GM18909 (cell line): ENCODE data around the gene ANP32E.
"Not testable (repeated sequence)": the region's sequence is repeated elsewhere in the genome, so short reads cannot be mapped to it uniquely, and the experiment has no call there.

Experiments
- ATAC-seq: cut with Tn5 transposase; IDR thresholded peaks from one replicate; pipeline ENCODE4 v1.9.1; 2021; ENCODE audit warnings: mild to moderate bottlenecking; ENCODE audit not compliant: unreplicated experiment, poor library complexity

Gene ANP32E

DNA sequence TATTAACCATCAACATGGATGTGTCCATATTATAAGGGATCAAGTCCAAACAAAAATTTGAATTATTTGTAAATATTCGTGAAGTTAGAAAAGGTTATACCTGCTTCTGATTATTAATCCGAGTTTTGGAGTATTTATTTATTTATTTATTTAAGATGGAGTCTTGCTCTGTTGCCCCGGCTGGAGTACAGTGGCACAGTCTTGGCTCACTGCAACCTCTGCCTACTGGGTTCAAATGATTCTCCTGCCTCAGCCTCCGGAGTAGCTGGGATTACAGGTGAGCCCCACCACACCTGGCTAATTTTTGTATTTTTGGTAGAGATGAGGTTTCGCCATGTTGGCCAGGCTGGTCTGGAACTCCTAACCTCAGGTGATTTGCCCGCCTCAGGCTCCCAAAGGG is 20.1 kb downstream of the ANP32E start:
- not testable (repeated sequence) for ATAC-seq

- ATAC-seq: peak; percentile 5
Measured at GRCh38 chr1:150214099-150214756, 21.7 kb downstream of the ANP32E start.

DNA sequence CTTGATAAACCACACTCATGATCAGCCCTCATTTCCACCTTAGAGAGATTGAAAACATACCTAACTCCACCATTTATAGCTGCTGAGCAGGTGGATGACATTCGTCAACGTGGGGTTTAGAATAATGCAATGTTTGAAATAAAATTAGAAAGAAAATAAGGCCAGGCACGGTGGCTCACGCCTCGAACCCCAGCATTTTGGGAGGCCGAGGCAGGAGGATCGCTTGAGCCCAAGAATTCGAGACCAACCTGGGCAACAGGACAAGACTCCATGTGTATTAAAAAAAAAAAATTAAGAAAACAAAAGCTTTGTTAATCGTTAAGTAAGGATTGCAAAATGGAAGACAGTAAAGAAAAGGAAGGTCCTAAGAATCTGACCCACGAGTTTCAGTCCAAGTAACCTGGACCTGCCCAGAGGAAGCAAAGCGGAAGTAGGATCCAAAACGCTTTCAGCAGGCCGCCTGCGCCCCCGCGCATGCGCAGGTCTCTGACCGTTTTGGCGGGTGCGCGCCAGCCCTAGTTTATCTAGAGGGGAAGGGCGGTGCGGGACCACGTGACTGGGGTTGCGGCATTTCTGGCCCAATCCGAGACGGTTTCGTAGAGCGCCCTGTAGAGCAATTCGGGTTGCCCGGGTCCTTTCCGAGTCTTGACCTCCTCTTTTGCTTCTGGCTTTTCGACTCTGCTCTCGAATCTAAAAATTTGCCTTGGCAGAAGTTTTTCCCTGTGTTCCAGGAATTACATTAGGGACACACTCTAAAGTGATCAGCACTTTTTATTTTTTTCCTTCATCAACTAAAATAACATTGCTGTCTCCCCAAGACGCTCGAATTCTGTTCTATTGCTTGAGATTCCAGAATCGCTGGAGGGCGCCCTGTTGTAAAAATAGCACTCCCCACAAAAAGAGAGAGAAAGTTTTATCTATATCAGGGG is 22.5 kb downstream of the ANP32E start:
- ATAC-seq: peak; percentile 96

DNA sequence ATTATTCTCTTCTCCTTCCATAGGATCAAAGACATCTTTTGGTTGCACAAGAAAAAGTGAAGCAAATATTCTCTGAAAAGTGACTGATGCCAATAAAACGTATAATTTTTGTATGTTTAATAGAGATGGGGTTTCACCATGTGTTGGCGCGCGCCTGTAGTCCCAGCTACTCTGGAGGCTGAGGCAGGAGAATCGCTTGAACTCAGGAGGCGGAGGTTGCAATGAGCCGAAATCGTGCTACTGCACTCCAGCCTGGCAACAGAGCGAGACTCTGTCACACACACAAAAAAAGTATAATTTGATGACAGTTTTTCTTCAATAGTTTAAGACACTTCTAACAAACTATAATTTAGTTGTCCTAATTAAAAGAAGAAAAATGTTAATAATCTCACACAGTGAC is 23.8 kb downstream of the ANP32E start:
- no peak for ATAC-seq

DNA sequence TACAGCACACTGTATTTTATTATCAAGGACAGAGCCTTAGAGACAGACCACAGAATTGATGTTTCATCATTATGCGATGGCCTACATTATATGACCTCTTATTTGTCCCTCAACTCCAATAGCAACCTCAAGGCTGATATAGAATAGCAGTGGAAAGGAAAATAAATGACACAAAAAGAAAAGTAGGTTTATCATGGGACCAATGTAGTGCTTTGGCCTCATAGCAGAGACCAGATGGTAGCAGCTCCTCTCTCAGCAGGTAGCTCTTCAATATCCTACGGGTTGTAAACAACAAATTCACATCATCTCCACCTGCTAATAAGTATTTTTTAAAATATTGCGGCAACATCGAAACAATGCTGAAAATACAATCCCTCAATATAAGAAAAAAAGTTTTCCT is 25.2 kb downstream of the ANP32E start:
- no peak for ATAC-seq

GRCh38 chr1:150210091-150210490 is 25.8 kb downstream of the ANP32E start:
- ATAC-seq: no peak

DNA sequence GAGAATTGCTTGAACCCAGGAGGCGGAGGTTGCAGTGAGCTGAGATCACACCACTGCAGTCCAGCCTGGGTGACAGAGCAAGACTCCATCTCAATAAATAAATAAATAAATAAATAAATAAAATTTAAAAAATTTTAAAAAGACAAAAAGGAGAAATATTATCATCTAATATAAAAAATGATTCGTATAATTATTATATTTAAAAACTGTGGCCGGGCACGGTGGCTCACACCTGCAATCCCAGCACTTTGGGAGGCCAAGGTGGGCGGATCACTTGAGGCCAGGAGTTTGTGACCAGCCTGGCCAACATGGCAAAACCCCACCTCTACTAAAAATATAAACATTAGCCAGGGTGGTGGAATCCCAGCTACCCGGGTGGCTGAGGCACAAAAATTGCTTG is 27.5 kb downstream of the ANP32E start:
- ATAC-seq: not testable (repeated sequence)

- no peak for ATAC-seq
Measured at GRCh38 chr1:150207281-150207971, 28.5 kb downstream of the ANP32E start.

- no peak for ATAC-seq
Measured at GRCh38 chr1:150196417-150196816, 39.5 kb downstream of the ANP32E start.

DNA sequence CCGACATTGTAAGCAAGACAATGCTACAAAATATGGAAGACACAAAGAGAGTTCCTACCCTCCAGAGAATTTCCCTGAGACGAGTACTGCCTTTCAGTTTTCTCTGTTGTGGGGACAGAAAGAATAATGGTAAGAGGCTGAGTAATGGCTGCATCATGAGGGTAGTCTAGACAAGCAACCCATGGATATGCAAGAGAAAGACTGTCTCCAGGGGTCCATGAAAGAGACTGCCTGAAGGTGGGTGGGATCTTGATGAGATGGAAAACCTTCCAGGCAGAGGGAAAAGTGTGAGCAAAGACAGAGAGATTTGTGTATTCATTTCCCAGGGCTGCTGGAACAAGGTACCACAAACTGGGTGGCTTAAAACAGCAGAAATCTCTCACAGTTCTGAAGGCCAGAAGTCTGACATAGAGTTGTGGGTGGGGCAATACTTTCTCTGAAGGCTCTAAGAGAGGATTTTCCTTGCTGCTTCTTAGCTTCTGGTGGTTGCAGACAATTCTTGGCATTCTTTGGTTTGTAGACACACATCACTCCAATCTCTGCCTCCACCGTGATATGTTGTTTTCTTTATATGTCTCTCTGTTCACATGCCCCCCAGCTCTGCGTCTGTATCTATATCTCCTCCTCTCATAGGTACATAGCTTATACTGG is 41.4 kb downstream of the ANP32E start:
- no peak for ATAC-seq

DNA sequence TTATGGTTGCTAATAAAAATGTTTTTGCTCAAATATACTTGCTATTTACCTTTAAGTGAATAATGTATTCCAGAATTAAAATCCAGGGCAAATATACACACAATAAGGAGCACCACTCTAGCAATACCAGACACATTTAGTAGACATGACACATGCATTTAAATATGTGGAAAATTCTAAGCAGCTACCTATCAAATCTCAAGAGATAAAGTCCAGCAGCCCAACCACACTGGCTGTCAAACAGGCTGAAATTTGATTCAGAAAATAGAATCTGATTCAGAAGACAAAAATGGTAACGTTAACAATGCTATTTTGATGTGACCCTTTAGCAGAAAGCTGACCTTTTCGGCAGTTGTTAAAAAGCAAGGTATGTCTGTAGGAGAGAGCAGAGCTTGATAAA is 43.9 kb downstream of the ANP32E start:
- ATAC-seq: no peak

DNA sequence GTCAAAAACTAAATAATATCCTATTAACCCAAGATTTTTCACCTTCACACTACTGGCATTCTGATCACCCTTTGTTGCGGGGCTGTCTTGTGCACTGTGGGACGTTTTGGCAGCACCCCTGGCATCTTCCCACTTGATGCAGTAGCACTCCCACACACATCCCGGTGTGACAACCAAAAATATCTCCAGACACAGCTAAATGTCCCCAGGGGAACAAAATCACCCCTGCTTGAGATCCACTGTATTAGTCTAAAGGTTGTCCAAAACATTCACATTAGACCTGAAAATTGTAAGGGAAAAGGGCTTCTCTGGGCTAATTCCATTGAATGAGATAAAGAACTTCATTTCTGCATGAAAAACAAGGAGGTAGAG is 48.4 kb downstream of the ANP32E start:
- ATAC-seq: no peak

DNA sequence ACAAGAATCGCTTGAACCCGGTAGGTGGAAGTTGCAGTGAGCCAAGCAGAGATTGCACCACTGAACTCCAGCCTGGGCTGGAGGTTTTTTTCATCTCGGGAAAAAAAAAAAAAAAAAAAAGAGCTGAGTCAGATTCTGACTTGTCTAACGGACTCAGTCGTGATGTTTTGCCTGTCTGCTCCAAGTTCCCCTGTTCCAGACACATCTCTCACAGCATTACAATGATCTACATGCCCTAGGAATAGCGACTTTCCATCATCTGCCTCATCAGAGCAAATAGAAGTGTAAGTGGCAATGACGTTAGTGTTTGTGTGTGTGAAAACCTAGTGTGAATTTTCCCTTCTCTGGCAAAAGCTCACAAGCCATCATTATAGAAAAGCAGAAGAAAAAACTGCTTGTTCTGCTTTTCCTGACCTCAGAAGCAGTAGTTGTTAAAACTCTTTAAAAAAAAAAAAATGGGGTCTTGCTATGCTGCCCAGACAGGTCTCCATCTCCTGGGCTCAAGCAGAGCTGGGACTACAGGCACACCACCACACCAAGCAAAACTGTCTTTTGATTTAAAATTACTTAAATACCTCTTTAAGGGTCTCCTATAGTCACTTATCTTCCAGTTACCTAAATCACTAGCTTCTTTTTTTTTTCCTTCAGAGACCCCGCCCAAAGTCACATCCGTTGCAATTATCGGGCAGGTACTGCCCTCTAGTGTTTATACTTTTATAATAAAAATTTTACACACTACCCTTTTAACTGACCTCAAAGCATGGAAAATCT is 48.9 kb downstream of the ANP32E start:
- ATAC-seq: no peak

- ATAC-seq: not testable (repeated sequence)
Measured at GRCh38 chr1:150186438-150186788, 49.5 kb downstream of the ANP32E start.

DNA sequence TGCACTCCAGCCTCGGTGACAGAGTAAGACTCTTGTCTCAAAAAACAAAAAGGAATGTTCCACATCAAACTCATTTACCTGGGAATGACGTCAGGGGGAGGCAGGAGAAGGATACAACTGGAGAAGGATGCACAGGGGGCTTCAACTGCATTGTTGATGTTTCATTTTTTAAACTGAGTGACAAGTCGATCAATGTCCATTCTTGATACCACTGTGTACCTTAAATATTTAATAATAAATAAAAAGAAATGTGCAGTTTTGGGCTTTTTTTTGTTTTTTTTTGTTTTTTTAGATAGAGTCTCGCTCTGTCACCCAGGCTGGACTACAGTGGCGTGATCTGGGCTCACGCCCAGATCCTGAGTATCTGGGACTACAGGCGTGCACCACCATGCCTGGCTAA is 50.4 kb downstream of the ANP32E start:
- no peak for ATAC-seq

DNA sequence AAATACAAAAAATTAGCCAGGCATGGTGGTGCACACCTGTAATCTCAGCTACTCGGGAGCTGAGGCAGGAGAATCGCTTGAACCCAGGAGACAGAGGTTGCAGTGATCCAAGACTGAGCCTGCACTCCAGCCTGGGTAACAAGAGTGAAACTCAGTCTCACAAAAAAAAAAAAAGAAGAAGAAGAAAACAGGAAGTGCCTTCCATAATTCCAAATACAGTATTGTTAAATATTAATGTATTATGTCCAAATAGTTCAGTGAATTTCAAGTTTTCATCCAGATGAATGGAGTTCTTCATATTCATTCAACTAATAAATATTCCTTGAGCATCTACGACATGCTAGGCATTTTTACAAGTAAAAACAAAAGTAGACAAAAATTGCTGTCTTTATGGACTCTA is 52.9 kb downstream of the ANP32E start:
- ATAC-seq: no peak

DNA sequence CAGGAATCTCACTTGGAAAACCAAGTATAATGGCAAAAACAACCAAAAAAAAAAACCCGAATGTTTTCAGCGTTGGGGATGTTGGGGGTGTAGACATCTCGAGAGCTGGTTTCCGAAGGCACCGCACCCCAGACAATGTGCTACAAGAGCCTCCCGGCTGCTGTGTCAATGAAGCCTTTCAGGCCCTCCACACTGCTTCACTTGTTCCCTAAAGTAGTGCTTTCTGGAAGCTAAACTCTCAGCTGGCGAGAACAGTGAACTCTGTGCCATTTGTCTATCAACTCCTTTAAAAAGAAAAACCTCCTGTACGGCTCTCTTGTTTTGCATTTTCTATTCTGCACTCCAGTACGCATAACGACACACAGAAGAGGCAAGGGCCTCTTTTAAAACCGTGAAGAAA is 53.7 kb downstream of the ANP32E start:
- no peak for ATAC-seq

DNA sequence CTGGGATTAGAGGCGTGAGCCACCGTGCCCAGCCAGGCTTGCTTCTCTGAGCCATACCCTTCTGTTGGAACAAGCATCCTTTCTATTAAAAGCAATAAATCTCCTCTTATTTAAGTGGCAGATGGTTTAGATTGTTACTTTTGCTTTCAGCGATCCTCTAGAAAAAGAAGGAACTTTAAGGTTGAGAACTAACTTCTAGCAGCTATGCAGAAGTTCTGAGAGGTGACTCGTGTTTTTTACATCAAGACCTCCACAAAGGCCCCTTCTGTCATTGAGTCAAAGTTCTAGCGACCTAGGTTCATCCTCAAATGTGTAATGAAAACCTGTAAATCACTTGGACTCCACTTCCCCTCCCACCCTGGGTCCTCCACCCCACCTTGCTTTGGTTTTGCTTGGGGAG is 55.4 kb downstream of the ANP32E start:
- ATAC-seq: no peak

- ATAC-seq: no peak
Measured at GRCh38 chr1:150179867-150180266, 56.0 kb downstream of the ANP32E start.

- ATAC-seq: no peak
Measured at GRCh38 chr1:150178548-150178947, 57.4 kb downstream of the ANP32E start.
